A549 (cell line): ENCODE data around the gene SMAD5. TPM values are rescaled to one million over a fixed set of nuclear protein-coding genes. Genes with fewer than 3 reads are reported as not detected.

ENCODE experiments used
- ATAC-seq, 2 experiments: fragments of 200-7000 bp in 1 of 2; fragments of >200 bp in 1 of 2; cut with Nextera tagmentation in 1 of 2; cut with Tn5 transposase in 1 of 2; 3 replicates each; pipeline versions ENCODE4 v1.8.0 to v1.9.1; 2018 to 2020; ENCODE audit warnings: mild to moderate bottlenecking in 1 of 2, moderate library complexity in 1 of 2
- CTCF ChIA-PET: fragments of 300-600 bp; sonication (Branson Sonifier 250); formaldehyde crosslinking; extraction: SDS; loops from one replicate; lab custom pipeline; 2021; ENCODE audit warnings: antibody characterized with exemption, inconsistent platforms; lab: Yijun Ruan, JAX
- POLR2A ChIA-PET: fragments of 350-600 bp; formaldehyde crosslinking; extraction: SDS; loops from one replicate; lab custom pipeline; 2021; ENCODE audit warnings: antibody characterized with exemption, inconsistent platforms; lab: Yijun Ruan, JAX
- DNase-seq, 2 experiments: peaks; one replicate each; pipeline versions ENCODE4 v3.0.0 to v3.0.0-alpha.2; 2011 to 2016; ENCODE audit warnings: low read depth in 1 of 2, low spot score in 1 of 2
- FAIRE-seq: peaks from 2 replicates; lab custom pipeline; 2011; peaks lifted over from hg19 to GRCh38; lab: Jason Lieb, UNC
- H3K27ac ChIP-seq, 2 experiments: fragments of >200 bp; sonication (Bioruptor Twin); formaldehyde crosslinking; 3 replicates each; pipeline ENCODE4 v1.5.1; 2016 to 2017
- H3K4me1 ChIP-seq: fragments of >200 bp; sonication (Bioruptor Twin); formaldehyde crosslinking; 3 replicates; pipeline ENCODE4 v1.6.1; 2016
- H3K4me2 ChIP-seq: fragments of >200 bp; sonication (Bioruptor Twin); formaldehyde crosslinking; 3 replicates; pipeline ENCODE4 v1.6.1; 2016
- H3K4me3 ChIP-seq: fragments of >200 bp; sonication (Bioruptor Twin); formaldehyde crosslinking; 3 replicates; pipeline ENCODE4 v1.5.1; 2016
- H3K9me3 ChIP-seq: fragments of >200 bp; sonication (Bioruptor Twin); formaldehyde crosslinking; 3 replicates; pipeline ENCODE4 v1.6.1; 2016
- CBX2 ChIP-seq: fragments of 200-600 bp; sonication (generic); IDR thresholded peaks from 2 replicates; pipeline ENCODE4 v1.6.1; 2016; ENCODE audit warnings: low read depth, mild to moderate bottlenecking, borderline replicate concordance
- EHF ChIP-seq: fragments of 250-450 bp; sonication (Bioruptor Pico); IDR thresholded peaks from 2 replicates; pipeline ENCODE4 v1.5.0; 2020; ENCODE audit warnings: mild to moderate bottlenecking
- EP300 ChIP-seq, 2 experiments: fragments of >200 bp; sonication (Bioruptor Twin); formaldehyde crosslinking; IDR thresholded peaks; 2 replicates in 1 of 2; 3 replicates in 1 of 2; pipeline ENCODE4 v1.6.1; 2016 to 2017
- FOSL2 ChIP-seq, 2 experiments: fragments of 450-650 bp in 1 of 2; fragments of >200 bp in 1 of 2; sonication (Bioruptor Twin) in 1 of 2; formaldehyde crosslinking; IDR thresholded peaks; 2 replicates each; pipeline versions ENCODE4 v1.5.0 to v1.6.1; 2016 to 2020; ENCODE audit warnings: mild to moderate bottlenecking in 1 of 2, moderate library complexity in 1 of 2
- FOXS1 ChIP-seq: fragments of 250-450 bp; sonication (Bioruptor Pico); IDR thresholded peaks from 2 replicates; pipeline ENCODE4 v1.5.0; 2020; ENCODE audit warnings: mild to moderate bottlenecking, moderate library complexity
- GATA3 ChIP-seq: IDR thresholded peaks from 2 replicates; pipeline ENCODE4 v1.6.1; 2012; ENCODE audit warnings: borderline replicate concordance
- HOXB13 ChIP-seq: fragments of 250-450 bp; sonication (Bioruptor Pico); IDR thresholded peaks from 2 replicates; pipeline ENCODE4 v1.5.0; 2020; ENCODE audit warnings: low read depth, mild to moderate bottlenecking, moderate library complexity
- HOXB5 ChIP-seq: fragments of 250-450 bp; sonication (Bioruptor Pico); IDR thresholded peaks from 2 replicates; pipeline ENCODE4 v1.5.0; 2020; ENCODE audit warnings: mild to moderate bottlenecking, moderate library complexity
- JUNB ChIP-seq: fragments of >200 bp; sonication (Bioruptor Twin); formaldehyde crosslinking; IDR thresholded peaks from 2 replicates; pipeline ENCODE4 v1.6.1; 2016
- KDM1A ChIP-seq: fragments of 200-600 bp; sonication (generic); IDR thresholded peaks from 2 replicates; pipeline ENCODE4 v1.6.1; 2016; ENCODE audit warnings: low read depth, mild to moderate bottlenecking
- MAFK ChIP-seq: fragments of 450-650 bp; IDR thresholded peaks from 2 replicates; pipeline ENCODE4 v1.6.1; 2014; ENCODE audit not compliant: partially characterized antibody
- MAZ ChIP-seq: fragments of 150-350 bp; IDR thresholded peaks from 2 replicates; pipeline ENCODE4 v1.6.1; 2014; ENCODE audit warnings: antibody characterized with exemption, low read depth, low read length, borderline replicate concordance
- MYC ChIP-seq: IDR thresholded peaks from 2 replicates; pipeline ENCODE4 v1.6.1; 2012; ENCODE audit warnings: mild to moderate bottlenecking, inconsistent platforms, low read length, improper control_type of control experiment, borderline replicate concordance
- NR3C1 ChIP-seq: fragments of >200 bp; sonication (Bioruptor Twin); formaldehyde crosslinking; IDR thresholded peaks from 3 replicates; pipeline ENCODE4 v1.6.1; 2017
- POLR2AphosphoS2 ChIP-seq: conservative IDR thresholded peaks from 2 replicates; pipeline ENCODE4 v1.6.1; 2012; ENCODE audit warnings: low read length, improper control_type of control experiment, inconsistent platforms
- RFX5 ChIP-seq: fragments of 450-650 bp; IDR thresholded peaks from 2 replicates; pipeline ENCODE4 v1.7.1; 2014; ENCODE audit warnings: antibody characterized with exemption, mild to moderate bottlenecking, moderate library complexity
- SMC3 ChIP-seq: fragments of >200 bp; sonication (Bioruptor Twin); formaldehyde crosslinking; IDR thresholded peaks from 3 replicates; pipeline ENCODE4 v1.6.1; 2018; ENCODE audit warnings: inconsistent platforms
- TFCP2L1 ChIP-seq: fragments of 250-450 bp; sonication (Bioruptor Pico); IDR thresholded peaks from 2 replicates; pipeline ENCODE4 v1.5.0; 2021; ENCODE audit warnings: mild to moderate bottlenecking
- ZC3H11A ChIP-seq: fragments of 450-650 bp; IDR thresholded peaks from 2 replicates; pipeline ENCODE4 v1.6.1; 2014; ENCODE audit warnings: antibody characterized with exemption, mild to moderate bottlenecking
- WGBS: methylation state at CpG from one replicate; pipeline ENCODE4 v1.1.6; 2017; ENCODE audit errors: missing lambda C conversion rate; 5-methylcytosine and 5-hydroxymethylcytosine counted together
- polyA plus RNA-seq, 4 experiments: library from polyadenylated mRNA; depleted of rRNA in 3 of 4; stranded (reverse); fragments of >200 nt; fragmentation: RNase III in 1 of 4; extraction: RNeasy Plus Mini Kit Qiagen cat#74134 plus additional on column Dnase treatment in 1 of 4; gene quantifications; 2 replicates in 3 of 4; 3 replicates in 1 of 4; pipeline ENCODE4 v1.2.3, GENCODE V29; 2011 to 2017
- TF ChIP-seq, protein P1 (sequence below): fragments of 450-650 bp; IDR thresholded peaks from 2 replicates; pipeline ENCODE4 v1.6.1; 2014; ENCODE audit warnings: antibody characterized with exemption
- TF ChIP-seq, protein P2 (sequence below): fragments of >200 bp; sonication (Bioruptor Twin); formaldehyde crosslinking; IDR thresholded peaks from 3 replicates; pipeline ENCODE4 v1.6.1; 2016
- TF ChIP-seq, protein P3 (sequence below): fragments of 150-350 bp; IDR thresholded peaks from 2 replicates; pipeline ENCODE4 v1.6.1; 2014; ENCODE audit warnings: low read depth, mild to moderate bottlenecking, low read length
- TF ChIP-seq, protein P4 (sequence below): IDR thresholded peaks from 2 replicates; pipeline ENCODE4 v1.6.1; 2012

SMAD5 gene
- polyA plus RNA-seq, 2 of the 4 experiments (the other 2 are of a cell fraction): 17.1 to 101 TPM

DNA sequence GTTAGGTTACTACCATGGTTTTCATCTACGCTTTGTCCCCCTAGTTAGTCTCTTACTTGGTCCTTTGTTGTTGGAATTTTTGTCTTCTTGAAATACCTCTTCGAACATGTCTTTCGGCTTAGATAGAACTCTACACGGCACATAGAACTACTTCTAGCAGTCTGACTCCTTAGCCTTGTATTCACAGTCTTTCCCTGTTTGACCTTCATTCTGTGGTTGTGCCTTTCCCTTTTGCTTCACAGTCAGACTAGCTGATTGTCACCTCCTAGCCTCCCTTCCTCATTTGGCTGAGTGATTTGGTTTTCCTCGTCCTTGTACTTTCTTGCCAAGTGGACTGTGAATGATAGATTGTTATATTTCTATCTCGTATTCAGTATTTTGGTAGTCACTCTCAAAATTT, 10.7 kb downstream of the SMAD5 start:
- ATAC-seq (no peak), FAIRE-seq (no peak), DNase-seq (no peak)
- H3K4me2 ChIP-seq: no peak overlapping the region
- ChIA-PET POLR2A (no interaction called here), CTCF (interaction anchor here (0.7 to 1.6 kb wide), 2 partner anchors 30 to 482 kb away, joined by 5 to 6 read pairs; no protein-coding TSS in a partner anchor)
- H3K4me1 ChIP-seq: peaks cover 26% of the 10 kb centered on the region; the same call in 2 of the 3 replicates
- 95% methylated on average over 6 of the region's 6 CpGs for WGBS
- no peak overlapping the region for H3K27ac ChIP-seq
- no peak for TF ChIP-seq GATA3
- H3K4me3 ChIP-seq: no peak overlapping the region
- H3K9me3 ChIP-seq: no peaks in the 10 kb centered on the region

DNA sequence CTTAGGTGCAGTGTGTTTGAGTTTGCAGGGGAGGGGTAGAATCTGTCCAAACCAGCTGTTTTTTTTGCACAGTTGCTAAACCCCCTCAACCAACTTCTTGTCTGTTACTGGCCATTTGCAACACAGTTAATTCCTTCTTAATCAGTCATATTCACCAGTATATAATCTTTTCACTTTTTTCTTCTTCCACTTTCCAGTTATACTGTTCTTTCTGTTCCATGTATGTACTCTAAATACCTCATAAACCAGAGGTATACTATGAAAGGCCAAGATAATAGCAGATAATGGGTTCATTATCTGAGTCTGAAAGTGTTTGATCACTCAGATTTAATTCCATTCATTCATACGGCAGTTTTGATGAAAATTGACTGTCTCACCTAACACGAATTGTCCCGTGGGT, 11.1 kb downstream of the SMAD5 start:
- H3K4me3 ChIP-seq: no peak overlapping the region
- H3K4me2 ChIP-seq: no peak overlapping the region
- POLR2A ChIA-PET: no interaction called here
- no peak overlapping the region for H3K27ac ChIP-seq
- TF ChIP-seq FOSL2 (IDR thresholded peaks at IDR 0.05): no peak
- no peak for TF ChIP-seq FOSL2 (CRISPR knock-in tag; IDR thresholded peaks at IDR 0.05)
- TF ChIP-seq, protein P1, sequence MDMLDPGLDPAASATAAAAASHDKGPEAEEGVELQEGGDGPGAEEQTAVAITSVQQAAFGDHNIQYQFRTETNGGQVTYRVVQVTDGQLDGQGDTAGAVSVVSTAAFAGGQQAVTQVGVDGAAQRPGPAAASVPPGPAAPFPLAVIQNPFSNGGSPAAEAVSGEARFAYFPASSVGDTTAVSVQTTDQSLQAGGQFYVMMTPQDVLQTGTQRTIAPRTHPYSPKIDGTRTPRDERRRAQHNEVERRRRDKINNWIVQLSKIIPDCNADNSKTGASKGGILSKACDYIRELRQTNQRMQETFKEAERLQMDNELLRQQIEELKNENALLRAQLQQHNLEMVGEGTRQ: no peak
- no peak for TF ChIP-seq RFX5
- TF ChIP-seq ZC3H11A: no peak
- TF ChIP-seq SMC3: no peak
- TF ChIP-seq MAFK: no peak
- no peak for TF ChIP-seq MYC
- TF ChIP-seq TFCP2L1 (CRISPR knock-in tag): no peak
- TF ChIP-seq NR3C1: no peak
- TF ChIP-seq HOXB5 (CRISPR knock-in tag): no peak
- TF ChIP-seq FOXS1: no peak
- no peak for TF ChIP-seq POLR2AphosphoS2
- no peak for TF ChIP-seq MAZ
- DNase-seq (no peak), ATAC-seq (no peak), FAIRE-seq (no peak)
- peaks cover 26% of the 10 kb centered on the region; the same call in 2 of the 3 replicates for H3K4me1 ChIP-seq
- WGBS: 95% methylated on average over 3 of the region's 3 CpGs
- H3K9me3 ChIP-seq: no peaks in the 10 kb centered on the region
- CTCF ChIA-PET: interaction anchor here (2.4 kb wide), 1 partner anchor 8 kb away, joined by 5 read pairs; no protein-coding TSS in a partner anchor

DNA sequence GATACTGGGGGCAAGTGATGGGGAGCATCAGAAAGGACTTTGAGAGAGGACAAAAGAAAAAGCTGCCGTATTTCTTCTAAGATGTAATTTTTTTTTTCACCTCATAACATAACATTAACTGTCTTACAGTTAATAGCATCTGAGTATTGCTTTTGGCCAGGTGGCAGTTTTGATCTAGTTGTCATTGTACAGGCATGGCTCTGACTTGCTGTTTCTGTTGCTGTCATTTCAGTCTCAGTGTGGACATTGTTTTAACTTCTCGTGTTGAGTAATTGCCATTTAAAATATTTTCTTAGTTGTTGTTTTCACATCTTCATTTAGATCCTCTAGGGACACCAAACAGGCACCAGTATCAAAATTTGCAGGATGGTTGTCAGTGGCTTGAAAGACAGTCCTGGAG, 12.4 kb downstream of the SMAD5 start:
- H3K4me3 ChIP-seq: no peak overlapping the region
- H3K27ac ChIP-seq: no peak overlapping the region
- FAIRE-seq (no peak), DNase-seq (no peak), ATAC-seq (no peak)
- H3K9me3 ChIP-seq: no peaks in the 10 kb centered on the region
- WGBS: 75% methylated on average over 2 of the region's 2 CpGs
- POLR2A ChIA-PET: no interaction called here
- CTCF ChIA-PET: interaction anchor here (0.6 to 2.4 kb wide), 2 partner anchors 9 to 92 kb away, joined by 4 to 5 read pairs; no protein-coding TSS in a partner anchor
- peaks cover 38% of the 10 kb centered on the region for H3K4me1 ChIP-seq
- TF ChIP-seq EHF (CRISPR knock-in tag): no peak
- TF ChIP-seq, protein P2, sequence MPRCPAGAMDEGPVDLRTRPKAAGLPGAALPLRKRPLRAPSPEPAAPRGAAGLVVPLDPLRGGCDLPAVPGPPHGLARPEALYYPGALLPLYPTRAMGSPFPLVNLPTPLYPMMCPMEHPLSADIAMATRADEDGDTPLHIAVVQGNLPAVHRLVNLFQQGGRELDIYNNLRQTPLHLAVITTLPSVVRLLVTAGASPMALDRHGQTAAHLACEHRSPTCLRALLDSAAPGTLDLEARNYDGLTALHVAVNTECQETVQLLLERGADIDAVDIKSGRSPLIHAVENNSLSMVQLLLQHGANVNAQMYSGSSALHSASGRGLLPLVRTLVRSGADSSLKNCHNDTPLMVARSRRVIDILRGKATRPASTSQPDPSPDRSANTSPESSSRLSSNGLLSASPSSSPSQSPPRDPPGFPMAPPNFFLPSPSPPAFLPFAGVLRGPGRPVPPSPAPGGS: no peak
- no peak for TF ChIP-seq EP300 (IDR thresholded peaks at IDR 0.05)
- no peak for TF ChIP-seq MYC
- no peak for TF ChIP-seq JUNB
- TF ChIP-seq, protein P3, sequence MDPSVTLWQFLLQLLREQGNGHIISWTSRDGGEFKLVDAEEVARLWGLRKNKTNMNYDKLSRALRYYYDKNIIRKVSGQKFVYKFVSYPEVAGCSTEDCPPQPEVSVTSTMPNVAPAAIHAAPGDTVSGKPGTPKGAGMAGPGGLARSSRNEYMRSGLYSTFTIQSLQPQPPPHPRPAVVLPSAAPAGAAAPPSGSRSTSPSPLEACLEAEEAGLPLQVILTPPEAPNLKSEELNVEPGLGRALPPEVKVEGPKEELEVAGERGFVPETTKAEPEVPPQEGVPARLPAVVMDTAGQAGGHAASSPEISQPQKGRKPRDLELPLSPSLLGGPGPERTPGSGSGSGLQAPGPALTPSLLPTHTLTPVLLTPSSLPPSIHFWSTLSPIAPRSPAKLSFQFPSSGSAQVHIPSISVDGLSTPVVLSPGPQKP: no peak
- TF ChIP-seq, protein P4, sequence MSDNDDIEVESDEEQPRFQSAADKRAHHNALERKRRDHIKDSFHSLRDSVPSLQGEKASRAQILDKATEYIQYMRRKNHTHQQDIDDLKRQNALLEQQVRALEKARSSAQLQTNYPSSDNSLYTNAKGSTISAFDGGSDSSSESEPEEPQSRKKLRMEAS: no peak
- no peak for TF ChIP-seq KDM1A
- TF ChIP-seq CBX2: no peak
- TF ChIP-seq HOXB13 (CRISPR knock-in tag): no peak
- no peak for TF ChIP-seq FOXS1
- no peak for TF ChIP-seq RFX5
- H3K4me2 ChIP-seq: no peak overlapping the region
